Endodermal cell (in vitro differentiated cells): ENCODE measurements around the gene VMP1. TPM values are rescaled to one million over a fixed set of nuclear protein-coding genes. Genes with fewer than 3 reads are reported as not detected.
A peak's percentile ranks its signal among the peaks of the same experiment; 100 is the strongest.
"Not testable (repeated sequence)": the region's sequence is repeated elsewhere in the genome, so short reads cannot be mapped to it uniquely, and the experiment has no call there.

ENCODE experiments used
- DNase-seq: peaks from one replicate; pipeline ENCODE4 v3.0.0-alpha.2; 2017
- H3K27ac ChIP-seq: 2 replicates; pipeline ENCODE4 v1.5.1; 2013; ENCODE audit warnings: mild to moderate bottlenecking, low read depth, low read length, moderate library complexity
- H3K27me3 ChIP-seq: 2 replicates; pipeline ENCODE4 v1.6.1; 2013; ENCODE audit warnings: mild to moderate bottlenecking, low read length, moderate library complexity; ENCODE audit not compliant: insufficient read depth, control insufficient read depth, poor library complexity, severe bottlenecking
- H3K36me3 ChIP-seq: 2 replicates; pipeline ENCODE4 v1.7.0; 2013; ENCODE audit warnings: mild to moderate bottlenecking, low read length, moderate library complexity; ENCODE audit not compliant: control insufficient read depth, insufficient read depth
- H3K4me1 ChIP-seq: one replicate; pipeline ENCODE4 v1.7.0; 2013; ENCODE audit warnings: low read length; ENCODE audit not compliant: control insufficient read depth, insufficient read depth
- H3K4me3 ChIP-seq: 2 replicates; pipeline ENCODE4 v1.5.1; 2013; ENCODE audit warnings: mild to moderate bottlenecking, low read length, moderate library complexity
- H3K9ac ChIP-seq: 2 replicates; pipeline ENCODE4 v1.6.1; 2013; ENCODE audit warnings: mild to moderate bottlenecking, low read length, moderate library complexity; ENCODE audit not compliant: poor library complexity, severe bottlenecking; ENCODE audit errors: extremely low read depth
- H3K9me3 ChIP-seq: 2 replicates; pipeline ENCODE4 v1.6.1; 2013; ENCODE audit warnings: mild to moderate bottlenecking, low read length, moderate library complexity; ENCODE audit not compliant: control insufficient read depth
- H3K27ac Mint-ChIP-seq: 2 replicates; pipeline ENCODE4 v1.8.0; 2020; ENCODE audit warnings: mixed read lengths
- H3K27me3 Mint-ChIP-seq: 2 replicates; pipeline ENCODE4 v1.8.0; 2021; ENCODE audit warnings: mild to moderate bottlenecking, mixed read lengths; ENCODE audit not compliant: insufficient read depth
- H3K36me3 Mint-ChIP-seq: 2 replicates; pipeline ENCODE4 v1.8.0; 2020; ENCODE audit warnings: low read depth, mixed read lengths
- H3K4me1 Mint-ChIP-seq: 2 replicates; pipeline ENCODE4 v1.8.0; 2020; ENCODE audit warnings: mixed read lengths
- H3K4me3 Mint-ChIP-seq: 2 replicates; pipeline ENCODE4 v1.8.0; 2020; ENCODE audit warnings: mild to moderate bottlenecking, moderate library complexity, mixed read lengths
- H3K9me3 Mint-ChIP-seq: 2 replicates; pipeline ENCODE4 v1.8.0; 2020; ENCODE audit warnings: mild to moderate bottlenecking, mixed read lengths
- whole genome bisulfite sequencing, 2 experiments: methylation state at CpG; one replicate each; pipeline versions ENCODE4 v1.1.5 to v1.1.7; 2013; ENCODE audit warnings: missing lambda C conversion rate in 2 of 2, mixed read lengths in 1 of 2; ENCODE audit not compliant: insufficient coverage in 1 of 2, insufficient read length in 1 of 2; 5-methylcytosine and 5-hydroxymethylcytosine counted together
- total RNA-seq, 2 donors: library from RNA; stranded (reverse); fragmentation: NEBNext Ultra II Directional in 1 of 2; extraction: Animal tissue kit (Norgen Biotek cat#: 25700) in 1 of 2; gene quantifications; 2 replicates in 1 of 2; 3 replicates in 1 of 2; pipeline ENCODE4 v1.2.1, GENCODE V29; 2021
- TF ChIP-seq, protein P1 (sequence below): fragments of 200-600 bp; sonication (generic); conservative IDR thresholded peaks from 2 replicates; pipeline ENCODE4 v1.5.0; 2021; ENCODE audit warnings: antibody characterized with exemption, mild to moderate bottlenecking

The VMP1 gene
- total RNA-seq, 2 donors from 2014 or later = 67.9 to 69.9 TPM

DNA sequence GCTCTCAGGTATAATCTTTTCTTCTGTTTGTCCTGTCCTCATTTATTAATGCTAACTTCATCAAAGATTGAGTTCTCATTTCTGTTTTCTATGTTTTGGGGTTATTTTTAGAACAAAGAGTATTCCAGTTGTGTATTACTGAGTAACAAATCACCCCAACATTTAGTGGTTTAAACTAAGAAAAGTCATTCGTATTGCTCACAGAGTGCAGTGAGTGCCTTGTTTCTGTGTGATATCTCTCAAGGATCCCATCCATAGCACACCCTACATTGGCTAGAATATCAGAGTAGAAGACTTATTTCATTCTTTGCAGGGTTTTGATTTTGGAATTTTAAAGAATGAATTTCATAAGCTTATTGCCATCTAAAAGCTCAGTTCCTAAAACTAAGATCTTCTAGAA lies 72.1 kb downstream of the VMP1 start:
- Mint-ChIP-seq H3K36me3 (peaks cover 29% of the 10 kb centered on the region), H3K4me3 (no peak overlapping the region), H3K4me1 (peaks cover 14% of the 10 kb centered on the region), H3K27ac (no peak overlapping the region), H3K9me3 (no peaks in the 10 kb centered on the region), H3K27me3 (no peaks in the 10 kb centered on the region)
- Histone ChIP-seq H3K4me1 (peaks cover 3% of the 10 kb centered on the region), H3K27ac (no peak overlapping the region), H3K4me3 (no peak overlapping the region), H3K9ac (no peak overlapping the region), H3K27me3 (no peaks in the 10 kb centered on the region), H3K9me3 (peaks cover 4% of the 10 kb centered on the region), H3K36me3 (peaks cover 26% of the 10 kb centered on the region)
- no peak for DNase-seq
- TF ChIP-seq, protein P1, sequence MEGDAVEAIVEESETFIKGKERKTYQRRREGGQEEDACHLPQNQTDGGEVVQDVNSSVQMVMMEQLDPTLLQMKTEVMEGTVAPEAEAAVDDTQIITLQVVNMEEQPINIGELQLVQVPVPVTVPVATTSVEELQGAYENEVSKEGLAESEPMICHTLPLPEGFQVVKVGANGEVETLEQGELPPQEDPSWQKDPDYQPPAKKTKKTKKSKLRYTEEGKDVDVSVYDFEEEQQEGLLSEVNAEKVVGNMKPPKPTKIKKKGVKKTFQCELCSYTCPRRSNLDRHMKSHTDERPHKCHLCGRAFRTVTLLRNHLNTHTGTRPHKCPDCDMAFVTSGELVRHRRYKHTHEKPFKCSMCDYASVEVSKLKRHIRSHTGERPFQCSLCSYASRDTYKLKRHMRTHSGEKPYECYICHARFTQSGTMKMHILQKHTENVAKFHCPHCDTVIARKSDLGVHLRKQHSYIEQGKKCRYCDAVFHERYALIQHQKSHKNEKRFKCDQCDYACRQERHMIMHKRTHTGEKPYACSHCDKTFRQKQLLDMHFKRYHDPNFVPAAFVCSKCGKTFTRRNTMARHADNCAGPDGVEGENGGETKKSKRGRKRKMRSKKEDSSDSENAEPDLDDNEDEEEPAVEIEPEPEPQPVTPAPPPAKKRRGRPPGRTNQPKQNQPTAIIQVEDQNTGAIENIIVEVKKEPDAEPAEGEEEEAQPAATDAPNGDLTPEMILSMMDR = no peak
- WGBS, 2 experiments = 100% methylated on average over 1 of the region's 1 CpG; no CpG with 5 or more reads in 1 of the 2 experiments

DNA sequence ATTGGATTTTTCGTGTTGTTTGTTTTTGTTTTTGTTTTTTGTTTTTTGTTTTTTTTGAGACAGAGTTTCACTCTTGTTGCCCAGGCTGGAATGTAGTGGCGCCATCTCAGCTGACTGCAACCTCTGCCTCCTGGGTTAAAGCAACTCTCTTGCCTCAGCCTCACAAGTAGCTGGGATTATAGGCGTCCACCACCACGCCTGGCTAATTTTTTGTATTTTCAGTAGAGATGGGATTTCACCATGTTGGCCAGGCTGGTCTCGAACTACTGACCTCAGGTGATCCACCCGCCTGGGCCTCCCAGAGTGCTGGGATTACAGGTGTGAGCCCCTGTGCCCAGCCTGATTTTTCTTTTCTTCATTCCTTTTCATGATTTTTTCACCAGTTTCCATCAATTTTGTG lies 73.1 kb downstream of the VMP1 start:
- H3K4me1 Mint-ChIP-seq = peaks cover 18% of the 10 kb centered on the region
- 92 to 95% methylated on average over 4 to 6 of the region's 6 CpGs for WGBS, 2 experiments
- H3K36me3 ChIP-seq = peaks cover 20% of the 10 kb centered on the region
- not testable (repeated sequence) for H3K9me3 Mint-ChIP-seq, H3K9me3 ChIP-seq, H3K27me3 Mint-ChIP-seq, H3K9ac ChIP-seq, DNase-seq, H3K27me3 ChIP-seq, H3K4me3 ChIP-seq, H3K4me1 ChIP-seq, H3K27ac ChIP-seq, H3K4me3 Mint-ChIP-seq
- H3K36me3 Mint-ChIP-seq = peaks cover 21% of the 10 kb centered on the region
- peak overlapping the region; percentile 4 for H3K27ac Mint-ChIP-seq

DNA sequence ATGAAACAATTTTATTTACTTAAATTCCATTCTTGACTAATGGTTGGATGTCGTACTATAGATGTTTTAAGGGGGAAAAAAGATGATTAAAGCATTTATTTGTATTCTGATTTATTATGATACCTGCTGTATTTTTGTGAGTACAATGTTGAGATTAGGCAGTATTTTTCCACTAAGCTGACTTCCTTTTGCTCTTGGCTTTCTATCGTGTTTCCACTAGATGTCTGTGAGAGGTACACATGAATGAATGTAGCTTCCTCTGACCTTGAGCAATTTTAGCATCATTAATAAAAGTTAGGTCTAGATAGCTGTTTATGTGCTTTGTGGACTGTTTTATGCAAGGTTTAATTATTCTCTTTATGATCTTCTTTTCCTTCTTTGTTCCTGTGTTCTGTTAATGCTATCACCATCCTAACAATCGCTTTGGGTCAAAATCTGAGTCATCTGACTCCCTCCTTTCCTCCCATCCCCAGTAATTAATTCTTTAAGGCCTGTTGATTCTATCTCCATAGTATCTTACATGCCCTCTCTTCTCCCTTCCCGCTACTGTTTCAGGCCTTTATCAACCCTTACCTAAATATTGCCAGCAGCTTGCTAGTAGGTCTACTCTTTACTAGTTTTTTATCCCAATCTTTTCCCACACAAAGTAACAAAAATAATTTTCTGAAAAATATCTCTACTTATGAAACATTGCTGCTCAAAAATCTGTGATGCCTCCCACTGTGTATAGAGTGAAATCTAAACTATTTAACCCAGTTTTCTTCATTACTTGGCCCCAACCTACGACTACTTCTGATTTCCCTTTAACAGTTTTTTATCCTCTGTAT lies 76.0 kb downstream of the VMP1 start:
- Histone ChIP-seq H3K36me3 (peaks cover 4% of the 10 kb centered on the region), H3K27ac (peak overlapping the region; percentile 81), H3K27me3 (no peaks in the 10 kb centered on the region), H3K4me1 (peaks cover 11% of the 10 kb centered on the region), H3K9me3 (no peaks in the 10 kb centered on the region), H3K9ac (peak overlapping the region; percentile 3), H3K4me3 (peak overlapping the region; percentile 56)
- DNase-seq = no peak
- 65 to 77% methylated on average over 2 to 5 of the region's 5 CpGs for WGBS, 2 experiments
- no peaks in the 10 kb centered on the region for H3K27me3 Mint-ChIP-seq
- no peak overlapping the region for H3K4me3 Mint-ChIP-seq
- H3K9me3 Mint-ChIP-seq = no peaks in the 10 kb centered on the region
- H3K27ac Mint-ChIP-seq = peak overlapping the region; percentile 6
- TF ChIP-seq, protein P1 = no peak
- H3K36me3 Mint-ChIP-seq = peaks cover 3% of the 10 kb centered on the region
- H3K4me1 Mint-ChIP-seq = peaks cover 30% of the 10 kb centered on the region
